HEK293T (cell line): ENCODE data around the gene CFAP299.

Experiments used
- CTCF ChIA-PET: fragments of 350-600 bp; formaldehyde crosslinking; extraction: SDS; loops from one replicate; lab custom pipeline; 2021; ENCODE audit warnings: antibody characterized with exemption, inconsistent platforms; lab: Yijun Ruan, JAX
- POLR2A ChIA-PET: fragments of 350-600 bp; formaldehyde crosslinking; extraction: SDS; loops from one replicate; lab custom pipeline; 2020; ENCODE audit warnings: antibody characterized with exemption, inconsistent platforms; lab: Yijun Ruan, JAX
- DNase-seq: peaks from one replicate; pipeline ENCODE4 v3.0.0; 2012; ENCODE audit warnings: mixed read lengths; ENCODE audit errors: extremely low spot score
- ARNT ChIP-seq: fragments of 450-650 bp; IDR thresholded peaks from 2 replicates; pipeline ENCODE4 v1.6.1; 2017; ENCODE audit warnings: mild to moderate bottlenecking
- BHLHE40 ChIP-seq: fragments of 450-650 bp; IDR thresholded peaks from 2 replicates; pipeline ENCODE4 v1.6.1; 2016; ENCODE audit warnings: mild to moderate bottlenecking, moderate library complexity, borderline replicate concordance
- CTBP1 ChIP-seq: fragments of 450-650 bp; IDR thresholded peaks from 2 replicates; pipeline ENCODE4 v1.6.1; 2016; ENCODE audit warnings: borderline replicate concordance
- ELF4 ChIP-seq: fragments of 450-650 bp; IDR thresholded peaks from 2 replicates; pipeline ENCODE4 v1.6.1; 2017; ENCODE audit warnings: antibody characterized with exemption
- FOXA1 ChIP-seq: fragments of 450-650 bp; IDR thresholded peaks from 2 replicates; pipeline ENCODE4 v1.6.1; 2016; ENCODE audit warnings: mild to moderate bottlenecking
- FOXK2 ChIP-seq: fragments of 450-650 bp; IDR thresholded peaks from 2 replicates; pipeline ENCODE4 v1.6.1; 2016; ENCODE audit warnings: mild to moderate bottlenecking
- FOXM1 ChIP-seq: fragments of 450-650 bp; IDR thresholded peaks from 2 replicates; pipeline ENCODE4 v1.6.1; 2017; ENCODE audit warnings: mild to moderate bottlenecking, borderline replicate concordance
- HDGF ChIP-seq: fragments of 450-650 bp; IDR thresholded peaks from 2 replicates; pipeline ENCODE4 v1.6.1; 2017; ENCODE audit warnings: antibody characterized with exemption, borderline replicate concordance
- L3MBTL2 ChIP-seq: fragments of 450-650 bp; conservative IDR thresholded peaks from 2 replicates; pipeline ENCODE4 v1.6.1; 2016; ENCODE audit warnings: mild to moderate bottlenecking
- LEF1 ChIP-seq: fragments of 450-650 bp; IDR thresholded peaks from 2 replicates; pipeline ENCODE4 v1.6.1; 2017; ENCODE audit warnings: mild to moderate bottlenecking, borderline replicate concordance
- NFRKB ChIP-seq: fragments of 450-650 bp; IDR thresholded peaks from 2 replicates; pipeline ENCODE4 v1.6.1; 2016; ENCODE audit warnings: mild to moderate bottlenecking, moderate library complexity
- SP1 ChIP-seq: fragments of 450-650 bp; IDR thresholded peaks from 2 replicates; pipeline ENCODE4 v1.6.1; 2017
- SUZ12 ChIP-seq: fragments of 450-650 bp; IDR thresholded peaks from 2 replicates; pipeline ENCODE4 v1.6.1; 2016; ENCODE audit warnings: mild to moderate bottlenecking
- TARDBP ChIP-seq: fragments of 450-650 bp; IDR thresholded peaks from 2 replicates; pipeline ENCODE4 v1.6.1; 2016
- ZNF384 ChIP-seq: fragments of 450-650 bp; IDR thresholded peaks from 2 replicates; pipeline ENCODE4 v1.6.1; 2016
- TF ChIP-seq, protein P1 (sequence below): fragments of 450-650 bp; IDR thresholded peaks from 2 replicates; pipeline ENCODE4 v1.6.1; 2016

The CFAP299 gene

DNA sequence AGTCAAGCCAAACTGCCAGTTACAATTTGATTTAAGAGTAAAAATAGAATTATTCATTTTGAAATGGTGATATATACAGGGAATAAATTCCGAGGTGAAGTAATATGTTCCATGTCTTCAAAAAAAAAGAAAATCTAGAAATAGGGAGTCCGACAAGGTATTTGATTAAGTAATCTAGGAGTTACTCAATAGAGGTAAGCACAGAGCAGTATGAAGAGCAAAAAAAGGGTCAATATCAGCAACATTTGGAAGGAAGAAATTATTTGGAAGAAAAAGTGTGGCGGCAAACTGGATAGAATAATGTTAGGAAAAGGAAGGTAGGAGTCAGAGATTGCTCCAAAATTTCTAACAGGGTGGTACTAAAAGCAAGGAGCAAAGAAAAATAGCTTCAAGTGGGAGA is 581.2 kb downstream of the CFAP299 start:
- ChIA-PET CTCF (no interaction called here), POLR2A (no interaction called here)
- TF ChIP-seq ARNT (no peak), NFRKB (no peak), L3MBTL2 (no peak), FOXK2 (no peak), LEF1 (no peak), BHLHE40 (no peak), ZNF384 (no peak), ELF4 (no peak), TARDBP (no peak), CTBP1 (no peak)
- no peak for DNase-seq

GRCh38 chr4:80918004-80918403 is 582.5 kb downstream of the CFAP299 start:
- ChIA-PET CTCF (interaction anchor here (0.7 kb wide), 1 partner anchor 325 kb away, joined by 3 read pairs; no protein-coding TSS in a partner anchor), POLR2A (no interaction called here)
- no peak for DNase-seq
- TF ChIP-seq SUZ12 (no peak), TARDBP (no peak), HDGF (no peak), NFRKB (no peak), ZNF384 (no peak), ELF4 (no peak), ARNT (no peak), BHLHE40 (no peak), FOXK2 (no peak)
- TF ChIP-seq, protein P1, sequence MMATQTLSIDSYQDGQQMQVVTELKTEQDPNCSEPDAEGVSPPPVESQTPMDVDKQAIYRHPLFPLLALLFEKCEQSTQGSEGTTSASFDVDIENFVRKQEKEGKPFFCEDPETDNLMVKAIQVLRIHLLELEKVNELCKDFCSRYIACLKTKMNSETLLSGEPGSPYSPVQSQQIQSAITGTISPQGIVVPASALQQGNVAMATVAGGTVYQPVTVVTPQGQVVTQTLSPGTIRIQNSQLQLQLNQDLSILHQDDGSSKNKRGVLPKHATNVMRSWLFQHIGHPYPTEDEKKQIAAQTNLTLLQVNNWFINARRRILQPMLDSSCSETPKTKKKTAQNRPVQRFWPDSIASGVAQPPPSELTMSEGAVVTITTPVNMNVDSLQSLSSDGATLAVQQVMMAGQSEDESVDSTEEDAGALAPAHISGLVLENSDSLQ: no peak

DNA sequence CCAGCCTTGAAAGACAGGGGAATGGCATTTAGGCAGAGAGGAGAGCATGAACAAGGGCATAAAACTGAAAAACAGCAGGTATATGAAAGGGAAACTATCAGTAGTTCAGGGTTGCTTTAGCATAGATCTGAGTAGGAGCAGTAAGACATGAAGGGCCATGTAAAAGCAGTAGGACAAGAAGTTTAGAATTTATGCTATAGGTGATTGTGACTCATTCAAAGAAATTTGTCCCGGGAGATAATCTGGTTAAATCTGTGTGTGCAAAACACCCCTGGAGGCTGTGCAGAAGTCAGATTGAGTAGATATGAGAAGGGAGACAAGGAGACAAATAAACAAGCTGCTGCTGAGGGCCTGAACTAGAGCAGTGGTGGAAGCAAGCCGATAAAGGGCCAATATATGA is 585.9 kb downstream of the CFAP299 start:
- ChIA-PET CTCF (interaction anchor here (1.0 kb wide), 1 partner anchor 119 kb away, joined by 3 read pairs; no protein-coding TSS in a partner anchor), POLR2A (no interaction called here)
- TF ChIP-seq TARDBP (no peak), ELF4 (no peak), FOXM1 (no peak), FOXA1 (no peak), L3MBTL2 (no peak), ZNF384 (no peak), SP1 (no peak), FOXK2 (no peak), LEF1 (no peak), ARNT (no peak), NFRKB (no peak), HDGF (no peak), BHLHE40 (no peak), CTBP1 (no peak), SUZ12 (no peak)
- TF ChIP-seq, protein P1: no peak
- DNase-seq: no peak

- no peak for DNase-seq
- TF ChIP-seq SUZ12 (no peak), BHLHE40 (no peak), FOXK2 (no peak), HDGF (no peak), FOXA1 (no peak), NFRKB (no peak), CTBP1 (no peak), LEF1 (no peak), L3MBTL2 (no peak)
- TF ChIP-seq, protein P1: no peak
- POLR2A ChIA-PET: no interaction called here
- CTCF ChIA-PET: no interaction called here
These were observed 587.4 kb downstream of the CFAP299 start for GRCh38 chr4:80922941-80923340.

DNA sequence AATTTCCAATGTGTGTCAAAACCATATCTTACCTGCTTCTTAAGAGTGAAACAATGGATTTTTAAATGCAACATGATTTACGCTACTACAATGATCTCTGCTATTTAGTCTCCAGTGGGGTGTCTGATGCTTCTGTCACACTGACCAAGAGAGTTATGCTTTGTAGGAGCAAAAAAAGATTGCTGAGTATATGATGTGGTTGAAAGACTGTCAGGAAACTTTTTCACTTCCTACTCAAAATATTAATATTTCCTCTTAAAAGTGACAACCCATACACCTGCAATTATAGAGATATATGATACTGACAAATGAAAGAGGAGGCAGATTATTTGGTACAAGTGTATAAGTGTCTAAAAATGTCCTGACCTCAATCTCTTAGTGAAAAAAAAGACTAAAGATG is 589.8 kb downstream of the CFAP299 start:
- CTCF ChIA-PET: no interaction called here
- TF ChIP-seq BHLHE40 (no peak), CTBP1 (no peak), SP1 (no peak), NFRKB (no peak), FOXK2 (no peak), L3MBTL2 (no peak), TARDBP (no peak)
- TF ChIP-seq, protein P1: no peak
- POLR2A ChIA-PET: no interaction called here
- no peak for DNase-seq

DNA sequence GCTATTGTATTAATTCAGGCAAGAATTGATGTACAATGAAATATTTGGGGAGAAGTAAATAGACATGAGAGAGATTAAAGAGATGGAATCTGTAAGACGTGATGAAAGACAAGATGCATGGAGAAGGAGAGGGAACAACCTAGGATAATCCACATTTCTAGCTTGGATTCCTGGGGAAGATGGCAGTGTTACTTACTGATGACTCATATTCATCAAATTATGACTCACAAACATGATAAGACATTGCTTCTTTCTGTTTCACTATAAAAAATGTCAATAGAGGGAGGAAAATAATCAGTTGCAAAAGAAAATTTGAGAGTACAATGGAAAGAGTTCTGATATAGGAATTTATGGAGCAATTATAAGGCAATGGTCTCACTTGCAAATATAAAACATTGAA is 590.9 kb downstream of the CFAP299 start:
- TF ChIP-seq LEF1 (no peak), FOXK2 (no peak), ARNT (no peak), TARDBP (no peak), NFRKB (no peak), SUZ12 (no peak), SP1 (no peak), HDGF (no peak), BHLHE40 (no peak), L3MBTL2 (no peak), CTBP1 (no peak), FOXM1 (no peak), ELF4 (no peak), ZNF384 (no peak), FOXA1 (no peak)
- TF ChIP-seq, protein P1: no peak
- POLR2A ChIA-PET: no interaction called here
- CTCF ChIA-PET: no interaction called here
- no peak for DNase-seq
